HG03460 (cell line): ENCODE measurements around the gene CALHM2.
"Not testable (repeated sequence)": the region's sequence is repeated elsewhere in the genome, so short reads cannot be mapped to it uniquely, and the experiment has no call there.

Experiments
- ATAC-seq: cut with Tn5 transposase; IDR thresholded peaks from one replicate; pipeline ENCODE4 v1.9.1; 2021; ENCODE audit not compliant: unreplicated experiment

The CALHM2 gene

DNA sequence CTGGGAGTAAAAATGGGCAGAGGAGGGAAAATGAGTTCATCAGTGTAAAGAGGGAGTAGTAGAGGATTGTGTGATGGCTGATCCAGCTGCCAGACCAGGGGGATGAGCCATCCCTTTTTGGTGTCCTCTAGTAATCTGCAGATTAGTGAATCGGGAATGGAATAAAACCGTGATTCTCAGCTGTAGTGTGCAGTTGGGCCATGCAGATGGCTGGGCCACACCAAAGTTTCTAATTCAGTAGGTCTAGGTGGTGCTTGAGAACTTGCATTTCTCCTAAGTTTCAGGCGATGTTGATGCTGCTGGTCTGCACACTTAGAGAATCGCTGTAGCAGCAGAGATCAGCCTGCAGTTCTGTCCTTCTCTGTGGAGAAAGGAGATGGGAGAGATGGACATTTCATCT, 33.1 kb downstream of the CALHM2 start:
- ATAC-seq = no peak

DNA sequence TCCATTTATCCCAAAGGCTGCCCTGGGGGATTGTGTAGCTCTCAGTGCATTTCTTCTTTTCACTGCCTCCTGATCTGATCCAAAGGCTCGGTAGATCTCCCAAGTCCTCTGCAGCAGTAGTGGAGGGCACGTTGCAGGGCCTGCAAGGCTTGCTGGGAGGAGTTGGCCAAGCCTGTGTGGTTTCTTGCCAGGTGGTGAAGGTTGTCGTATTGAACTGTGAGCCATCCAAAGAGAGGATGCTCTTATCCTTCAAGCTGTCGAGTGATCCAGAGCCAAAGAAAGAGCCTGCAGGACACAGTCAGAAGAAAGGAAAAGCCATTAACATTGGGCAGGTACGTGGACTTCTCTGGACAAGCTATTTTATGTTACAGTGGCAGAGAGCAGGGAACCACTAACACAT, 34.6 kb downstream of the CALHM2 start:
- no peak for ATAC-seq

- ATAC-seq = not testable (repeated sequence)
Observed at GRCh38 chr10:103417148-103417469, 35.1 kb downstream of the CALHM2 start.

DNA sequence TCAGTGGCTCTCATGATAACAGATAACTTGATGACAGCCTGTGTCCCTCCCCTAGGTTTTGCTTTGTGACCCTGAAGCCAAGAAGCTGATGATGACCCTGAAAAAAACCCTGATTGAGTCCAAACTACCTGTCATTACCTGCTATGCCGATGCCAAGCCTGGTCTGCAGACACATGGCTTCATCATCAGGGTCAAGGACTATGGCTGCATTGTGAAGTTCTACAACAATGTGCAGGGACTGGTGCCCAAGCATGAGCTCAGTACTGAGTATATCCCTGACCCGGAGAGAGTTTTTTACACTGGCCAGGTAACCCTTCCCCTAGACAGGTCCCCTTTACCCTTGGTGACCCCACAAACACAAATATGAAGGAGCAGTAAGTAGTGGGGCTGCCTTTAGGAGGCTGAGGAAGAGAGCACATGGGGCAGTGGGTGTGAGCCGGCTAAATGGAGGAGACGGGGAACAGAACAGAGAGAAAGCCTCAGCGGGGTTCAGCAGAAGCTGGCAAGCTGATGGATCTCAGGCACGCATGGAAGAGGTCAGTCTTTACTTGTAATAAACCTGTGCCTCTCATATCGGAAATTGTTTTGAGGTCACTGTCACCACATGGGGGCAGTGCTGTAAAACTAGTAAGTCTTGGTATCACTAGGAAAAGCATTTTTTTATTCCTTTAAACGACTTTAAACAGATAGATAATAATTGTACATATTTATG, 35.6 kb downstream of the CALHM2 start:
- ATAC-seq = no peak

GRCh38 chr10:103415581-103415980, 36.6 kb downstream of the CALHM2 start:
- ATAC-seq = no peak

DNA sequence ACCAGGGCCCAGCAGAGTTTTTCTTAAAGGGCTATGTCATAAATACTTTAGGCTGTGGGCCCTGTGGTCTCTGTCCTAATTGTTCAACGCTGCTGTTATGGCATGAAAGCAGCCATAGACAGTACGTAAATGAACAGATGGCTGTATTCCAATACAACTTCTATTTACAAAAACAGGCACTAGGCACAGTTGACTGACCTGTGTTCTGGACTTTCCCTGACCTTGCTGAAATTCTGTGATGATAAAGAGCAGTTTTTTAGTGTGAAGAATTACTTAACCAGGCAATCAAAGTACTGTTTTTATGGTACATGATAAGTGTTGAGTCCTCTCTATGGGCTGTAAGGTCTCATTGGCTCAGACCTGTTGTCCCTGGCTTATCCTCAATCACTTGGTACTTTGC, 38.6 kb downstream of the CALHM2 start:
- no peak for ATAC-seq

DNA sequence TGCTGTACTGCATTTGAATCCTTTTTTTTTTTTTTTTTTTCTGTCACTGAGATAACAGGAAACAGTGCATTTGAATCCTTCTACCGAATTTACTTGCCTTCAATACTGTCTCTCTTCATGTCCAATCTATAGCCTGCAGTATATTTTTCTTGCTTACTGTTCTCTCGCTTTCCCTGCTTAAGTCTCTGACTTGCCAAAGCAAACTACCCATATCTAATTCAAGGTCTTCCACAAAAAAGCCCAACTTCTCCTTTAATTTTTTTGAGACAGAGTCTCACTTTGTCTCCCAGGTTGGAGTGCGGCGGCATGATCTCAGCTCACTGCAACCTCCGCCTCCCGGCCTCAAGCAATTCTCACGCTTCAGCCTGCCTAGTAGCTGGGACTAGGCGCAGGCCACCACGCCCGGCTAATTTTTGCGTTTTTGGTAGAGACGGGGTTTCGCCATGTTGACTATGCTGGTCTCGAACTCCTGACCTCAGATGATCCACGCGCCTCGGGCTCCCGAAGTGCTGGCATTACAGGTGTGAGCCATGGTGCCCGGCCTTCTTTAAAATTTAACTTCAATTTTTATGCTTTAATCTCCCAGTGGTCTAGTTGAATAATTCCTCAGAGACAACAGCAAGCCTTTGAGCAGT, 54.9 kb downstream of the CALHM2 start:
- no peak for ATAC-seq

- no peak for ATAC-seq
Observed at GRCh38 chr10:103396789-103397087, 55.4 kb downstream of the CALHM2 start.
